Esophagus squamous epithelium (tissue), 4 donors: Measurements from ENCODE around the gene C18orf32.

ENCODE experiments used
- POLR2A ChIP-seq, 4 donors: fragments of 450-650 bp; IDR thresholded peaks; one replicate each; pipeline ENCODE4 v1.6.1; 2017; ENCODE audit warnings: antibody characterized with exemption in 4 of 4, mild to moderate bottlenecking in 4 of 4, moderate library complexity in 3 of 4
- TF ChIP-seq, protein P1 (sequence below), 6 experiments: fragments of 450-650 bp in 4 of 6; fragments of 200-600 bp in 2 of 6; sonication (generic) in 2 of 6; IDR thresholded peaks; one replicate each; pipeline ENCODE4 v1.5.1; 2016 to 2019; ENCODE audit warnings: antibody characterized with exemption in 6 of 6, mild to moderate bottlenecking in 4 of 6, moderate library complexity in 4 of 6

DNA sequence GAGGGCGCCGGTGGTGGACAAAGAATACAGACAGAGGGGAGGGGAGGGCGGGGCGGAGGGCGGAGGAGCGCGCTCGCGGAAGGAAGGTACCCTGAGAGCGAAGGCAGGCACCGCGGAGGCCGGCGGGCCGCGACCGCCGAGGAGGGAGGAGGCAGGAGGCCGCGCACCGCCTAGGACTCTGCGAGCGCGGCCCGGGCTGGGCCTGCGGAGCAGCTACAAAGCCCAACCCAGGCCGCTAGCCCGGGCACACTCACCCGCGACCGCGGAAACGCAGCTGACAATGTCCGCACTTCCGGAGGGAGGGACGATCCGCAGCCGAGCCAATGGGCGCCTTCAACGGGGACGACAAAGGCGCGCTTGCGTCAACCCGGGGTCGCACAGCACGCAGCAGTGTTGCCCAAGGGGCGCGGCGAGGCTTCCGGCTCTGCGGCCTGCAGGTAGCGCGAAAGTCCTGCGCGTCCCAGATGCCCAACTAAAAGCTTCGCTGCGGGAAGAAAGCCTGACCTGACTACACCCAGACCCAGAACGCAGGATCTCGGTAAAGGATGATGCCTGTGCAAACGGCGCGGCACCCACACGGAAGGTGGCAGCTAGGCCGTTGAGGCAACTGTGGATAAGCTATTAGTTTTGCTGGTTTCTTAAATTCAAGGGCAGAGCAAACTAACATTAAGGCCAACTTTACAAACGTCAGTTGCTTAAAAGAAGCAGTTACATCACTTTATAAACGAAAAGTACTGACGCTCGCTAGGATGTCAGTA, at the start of gene C18orf32:
- TF ChIP-seq, protein P1, sequence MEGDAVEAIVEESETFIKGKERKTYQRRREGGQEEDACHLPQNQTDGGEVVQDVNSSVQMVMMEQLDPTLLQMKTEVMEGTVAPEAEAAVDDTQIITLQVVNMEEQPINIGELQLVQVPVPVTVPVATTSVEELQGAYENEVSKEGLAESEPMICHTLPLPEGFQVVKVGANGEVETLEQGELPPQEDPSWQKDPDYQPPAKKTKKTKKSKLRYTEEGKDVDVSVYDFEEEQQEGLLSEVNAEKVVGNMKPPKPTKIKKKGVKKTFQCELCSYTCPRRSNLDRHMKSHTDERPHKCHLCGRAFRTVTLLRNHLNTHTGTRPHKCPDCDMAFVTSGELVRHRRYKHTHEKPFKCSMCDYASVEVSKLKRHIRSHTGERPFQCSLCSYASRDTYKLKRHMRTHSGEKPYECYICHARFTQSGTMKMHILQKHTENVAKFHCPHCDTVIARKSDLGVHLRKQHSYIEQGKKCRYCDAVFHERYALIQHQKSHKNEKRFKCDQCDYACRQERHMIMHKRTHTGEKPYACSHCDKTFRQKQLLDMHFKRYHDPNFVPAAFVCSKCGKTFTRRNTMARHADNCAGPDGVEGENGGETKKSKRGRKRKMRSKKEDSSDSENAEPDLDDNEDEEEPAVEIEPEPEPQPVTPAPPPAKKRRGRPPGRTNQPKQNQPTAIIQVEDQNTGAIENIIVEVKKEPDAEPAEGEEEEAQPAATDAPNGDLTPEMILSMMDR (IDR thresholded peaks at IDR 0.05): peak in 1 of 6 experiments; percentile 5
- peak in 3 of 4 donors; percentile 53 to 98 (median 95) for TF ChIP-seq POLR2A (IDR thresholded peaks at IDR 0.05)
